ENCODE data around the gene RHOF. TPM values are rescaled to one million over a fixed set of nuclear protein-coding genes. Genes with fewer than 3 reads are reported as not detected.

Gene RHOF
- total RNA-seq, 1 donor from 2014 or later = 9.6 TPM

GRCh38 chr12:121805171-121806008 lies 11.9 kb upstream of the RHOF start:
- no peaks in the 10 kb centered on the region for H3K27me3 Mint-ChIP-seq (ENCODE audit: low read depth)
- peaks cover 13% of the 10 kb centered on the region for H3K36me3 Mint-ChIP-seq (ENCODE audit: low read depth)
- DNase-seq (ENCODE audit: low spot score) = no peak
- no peaks in the 10 kb centered on the region for H3K9me3 Mint-ChIP-seq (ENCODE audit: low read depth)
- H3K27ac Mint-ChIP-seq (ENCODE audit: unreplicated experiment) = peak overlapping the region; percentile 97
- no peak for TF ChIP-seq CTCF (IDR thresholded peaks at IDR 0.05)
- peak overlapping the region; percentile 93 for H3K4me3 Mint-ChIP-seq (ENCODE audit: unreplicated experiment)
- peaks cover 23% of the 10 kb centered on the region for H3K4me1 Mint-ChIP-seq (ENCODE audit: low read depth)

DNA sequence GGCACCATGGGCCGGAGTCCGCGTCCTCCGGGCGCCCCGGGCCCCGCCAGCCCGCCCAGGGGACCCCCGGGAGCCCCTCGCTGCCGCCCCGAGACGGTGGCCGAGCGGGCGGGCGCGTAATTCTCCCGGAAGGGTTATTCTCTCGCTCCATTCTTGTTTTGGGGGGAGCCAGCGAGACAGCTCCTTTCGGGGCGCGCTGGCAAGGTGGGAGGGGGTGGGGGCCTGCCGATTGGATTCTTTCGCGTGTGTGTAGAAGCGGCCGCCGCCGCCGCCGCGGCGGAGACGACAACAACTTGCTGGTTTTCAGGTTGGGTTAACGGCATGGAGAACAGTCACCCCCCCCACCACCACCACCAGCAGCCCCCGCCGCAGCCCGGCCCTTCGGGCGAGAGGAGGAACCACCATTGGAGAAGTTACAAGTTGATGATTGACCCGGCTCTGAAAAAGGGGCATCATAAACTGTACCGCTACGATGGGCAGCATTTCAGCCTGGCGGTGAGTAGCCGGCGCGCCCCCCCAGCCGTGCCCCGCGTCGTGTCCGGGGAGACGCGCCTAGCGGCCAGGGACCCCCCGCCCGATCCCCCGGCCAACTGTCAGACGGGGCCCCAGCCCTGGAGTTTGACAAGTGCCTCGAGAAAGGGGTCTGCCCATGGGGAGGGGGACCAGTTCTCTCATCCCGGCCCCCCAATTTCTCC lies 11.1 kb upstream of the RHOF start:
- H3K36me3 Mint-ChIP-seq (ENCODE audit: low read depth) = peaks cover 11% of the 10 kb centered on the region
- no peaks in the 10 kb centered on the region for H3K27me3 Mint-ChIP-seq (ENCODE audit: low read depth)
- H3K27ac Mint-ChIP-seq (ENCODE audit: unreplicated experiment) = peak overlapping the region; percentile 97
- no peaks in the 10 kb centered on the region for H3K9me3 Mint-ChIP-seq (ENCODE audit: low read depth)
- H3K4me1 Mint-ChIP-seq (ENCODE audit: low read depth) = peaks cover 23% of the 10 kb centered on the region
- H3K4me3 Mint-ChIP-seq (ENCODE audit: unreplicated experiment) = peak overlapping the region; percentile 93
- DNase-seq (ENCODE audit: low spot score) = no peak
- peak; percentile 8 for TF ChIP-seq CTCF (IDR thresholded peaks at IDR 0.05)

GRCh38 chr12:121803861-121804416 lies 10.5 kb upstream of the RHOF start, which contains the start of gene SETD1B:
TSS of gene SETD1B (plus strand) at chr12:121804009. CDS start at chr12:121804738, 729 bp downstream.
- Mint-ChIP-seq H3K27ac (ENCODE audit: unreplicated experiment) (peak within 1 kb of the TSS; percentile 100), H3K4me3 (ENCODE audit: unreplicated experiment) (peak within 1 kb of the TSS; percentile 93), H3K27me3 (ENCODE audit: low read depth) (no peaks in the 10 kb centered on the region), H3K36me3 (ENCODE audit: low read depth) (peaks cover 8% of the 10 kb centered on the region), H3K4me1 (ENCODE audit: low read depth) (peaks cover 28% of the 10 kb centered on the region), H3K9me3 (ENCODE audit: low read depth) (no peaks in the 10 kb centered on the region)
- DNase-seq (ENCODE audit: low spot score) = no peak
- TF ChIP-seq CTCF (IDR thresholded peaks at IDR 0.05) = no peak

DNA sequence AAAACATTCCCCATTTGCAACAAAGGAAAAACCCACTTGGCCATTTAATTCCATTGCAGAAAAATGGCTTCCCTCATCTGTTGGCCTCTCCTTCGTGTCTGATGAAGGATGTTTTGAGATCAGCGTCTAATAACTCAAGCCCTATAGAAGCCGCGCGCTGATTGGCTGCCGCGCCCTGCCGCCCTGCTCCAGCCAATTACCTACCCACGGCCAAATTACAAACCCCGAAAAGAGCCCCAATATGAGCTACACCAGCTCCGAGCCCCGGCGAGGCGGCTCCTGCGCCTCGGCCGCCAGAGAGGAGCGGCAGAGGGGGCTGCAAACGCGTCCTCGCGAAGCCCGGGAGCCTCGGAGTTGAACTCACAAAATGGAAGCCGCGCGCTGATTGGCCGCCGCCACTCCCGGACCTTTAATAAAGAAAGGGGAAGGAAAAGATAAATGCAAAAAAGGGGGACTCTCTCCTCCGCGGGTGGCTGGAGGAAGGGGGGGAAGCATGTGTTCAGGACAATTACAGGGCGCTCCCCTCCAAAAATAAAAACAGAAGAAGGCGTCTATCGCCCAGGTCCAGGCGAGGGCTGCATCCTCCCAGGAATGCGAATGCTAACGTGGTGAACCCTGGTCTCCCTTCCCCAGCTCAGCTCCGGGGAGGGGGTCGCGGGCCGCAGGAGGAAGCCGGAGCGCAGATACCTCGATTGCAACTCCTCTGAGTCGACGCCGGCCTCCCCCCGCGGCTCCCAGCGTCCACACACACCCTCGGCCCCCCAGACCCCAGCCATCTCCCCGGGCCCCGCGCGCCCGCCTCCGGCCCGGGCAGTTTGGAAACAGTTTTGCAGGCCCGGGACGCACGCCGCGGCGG lies 9.6 kb upstream of the RHOF start:
- peak overlapping the region; percentile 100 for H3K27ac Mint-ChIP-seq (ENCODE audit: unreplicated experiment)
- peaks cover 6% of the 10 kb centered on the region for H3K36me3 Mint-ChIP-seq (ENCODE audit: low read depth)
- H3K9me3 Mint-ChIP-seq (ENCODE audit: low read depth) = no peaks in the 10 kb centered on the region
- H3K4me1 Mint-ChIP-seq (ENCODE audit: low read depth) = peaks cover 36% of the 10 kb centered on the region
- no peak for DNase-seq (ENCODE audit: low spot score)
- peak overlapping the region; percentile 78 for H3K4me3 Mint-ChIP-seq (ENCODE audit: unreplicated experiment)
- no peak for TF ChIP-seq CTCF (IDR thresholded peaks at IDR 0.05)
- no peaks in the 10 kb centered on the region for H3K27me3 Mint-ChIP-seq (ENCODE audit: low read depth)
